ENCODE data around the gene CLDN14. TPM values are rescaled to one million over a fixed set of nuclear protein-coding genes. Genes with fewer than 3 reads are reported as not detected.

CLDN14 gene
- total RNA-seq, 1 donor from 2014 or later: not detected

- Histone ChIP-seq H3K27me3 (no peaks in the 10 kb centered on the region), H3K9me3 (no peaks in the 10 kb centered on the region), H3K36me3 (no peaks in the 10 kb centered on the region), H3K4me1 (no peaks in the 10 kb centered on the region), H3K4me3 (no peak overlapping the region), H3K27ac (no peak overlapping the region)
- intact Hi-C loops (cut with DNase I): no loop called here
- no peak for TF ChIP-seq CTCF (IDR thresholded peaks at IDR 0.05)
- ATAC-seq (no peak), DNase-seq (no peak)
Observed at GRCh38 chr21:36465478-36465877, 14.4 kb downstream of the CLDN14 start.

- intact Hi-C loops (cut with DNase I): no loop called here
- DNase-seq (no peak), ATAC-seq (no peak)
- no peak overlapping the region for H3K4me3 ChIP-seq
- no peaks in the 10 kb centered on the region for H3K9me3 ChIP-seq
- H3K27ac ChIP-seq: no peak overlapping the region
- no peaks in the 10 kb centered on the region for H3K4me1 ChIP-seq
- H3K27me3 ChIP-seq: no peaks in the 10 kb centered on the region
- TF ChIP-seq CTCF (IDR thresholded peaks at IDR 0.05): no peak
- no peaks in the 10 kb centered on the region for H3K36me3 ChIP-seq
Observed at GRCh38 chr21:36464590-36464989, 15.3 kb downstream of the CLDN14 start.

GRCh38 chr21:36463991-36464390 lies 15.9 kb downstream of the CLDN14 start:
- Histone ChIP-seq H3K4me3 (no peak overlapping the region), H3K27me3 (no peaks in the 10 kb centered on the region), H3K27ac (no peak overlapping the region), H3K36me3 (no peaks in the 10 kb centered on the region), H3K9me3 (no peaks in the 10 kb centered on the region), H3K4me1 (no peaks in the 10 kb centered on the region)
- no peak for TF ChIP-seq CTCF (IDR thresholded peaks at IDR 0.05)
- ATAC-seq (no peak), DNase-seq (no peak)
- intact Hi-C loops (cut with DNase I): no loop called here

GRCh38 chr21:36463204-36463603 lies 16.7 kb downstream of the CLDN14 start:
- Histone ChIP-seq H3K27ac (no peak overlapping the region), H3K4me1 (no peaks in the 10 kb centered on the region), H3K4me3 (no peak overlapping the region), H3K27me3 (no peaks in the 10 kb centered on the region), H3K9me3 (no peaks in the 10 kb centered on the region), H3K36me3 (no peaks in the 10 kb centered on the region)
- DNase-seq (no peak), ATAC-seq (no peak)
- intact Hi-C loops (cut with DNase I): no loop called here
- no peak for TF ChIP-seq CTCF (IDR thresholded peaks at IDR 0.05)

- Histone ChIP-seq H3K9me3 (no peaks in the 10 kb centered on the region), H3K4me3 (no peak overlapping the region), H3K4me1 (no peaks in the 10 kb centered on the region), H3K27ac (no peak overlapping the region), H3K27me3 (no peaks in the 10 kb centered on the region), H3K36me3 (no peaks in the 10 kb centered on the region)
- no peak for TF ChIP-seq CTCF (IDR thresholded peaks at IDR 0.05)
- no peak for DNase-seq
- no peak for ATAC-seq
- intact Hi-C loops (cut with DNase I): no loop called here
Observed at GRCh38 chr21:36461918-36462486, 17.9 kb downstream of the CLDN14 start.

All from upper lobe of right lung (tissue), 1 donor.